Measurements from ENCODE around the gene VCL.
"Not testable (repeated sequence)": the region's sequence is repeated elsewhere in the genome, so short reads cannot be mapped to it uniquely, and the experiment has no call there.

VCL gene

GRCh38 chr10:73997787-73998622 lies at the start of gene VCL:
Gene VCL (plus strand): TSS chr10:73998116. CDS start chr10:73998208, 92 bp downstream.
- peak; percentile 87 to 96 (median 90) for DNase-seq (ENCODE audit: low read depth in 3 of 3)

GRCh38 chr10:73948947-73949633 lies 48.8 kb upstream of the VCL start:
- no peak for DNase-seq (ENCODE audit: low read depth in 3 of 3)

DNA sequence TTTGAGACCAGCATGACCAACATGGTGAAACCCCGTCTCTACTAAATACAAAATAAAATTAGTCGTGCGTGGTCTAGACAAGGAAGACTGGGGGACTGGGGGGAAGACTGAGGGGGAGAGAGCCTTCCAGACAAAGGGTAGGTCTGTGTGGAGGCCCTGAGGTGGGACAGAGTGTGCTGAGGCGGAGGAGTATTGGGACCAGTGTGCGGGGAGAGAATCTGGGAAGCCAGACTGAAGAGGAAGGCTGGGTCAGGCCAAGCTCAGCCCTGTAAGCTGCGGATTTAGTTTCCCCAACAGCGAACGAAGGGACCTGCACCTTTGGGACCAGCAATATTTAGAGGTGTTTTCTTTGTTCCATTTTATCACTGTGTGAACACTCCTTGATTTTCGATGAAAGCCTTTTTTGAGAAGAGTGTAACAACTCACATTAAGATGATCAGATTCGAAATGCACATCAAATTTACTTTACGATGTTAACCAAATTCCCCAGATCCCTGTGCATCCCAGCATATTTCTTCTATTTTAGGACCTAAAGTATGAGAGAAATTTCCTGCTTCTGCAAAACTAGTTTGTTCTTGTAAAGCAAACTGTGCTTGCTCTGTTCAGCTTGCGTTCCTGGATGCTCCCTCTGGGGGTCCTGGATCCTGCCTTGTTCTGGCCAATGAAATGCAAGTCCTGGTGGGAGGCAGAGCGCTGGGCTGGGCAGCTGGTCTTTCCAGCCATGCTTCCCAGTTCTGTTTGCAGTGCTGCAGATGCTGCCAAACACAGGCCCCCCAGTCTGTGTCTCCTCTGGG lies 47.6 kb upstream of the VCL start:
- no peak for DNase-seq (ENCODE audit: low read depth in 3 of 3)

DNA sequence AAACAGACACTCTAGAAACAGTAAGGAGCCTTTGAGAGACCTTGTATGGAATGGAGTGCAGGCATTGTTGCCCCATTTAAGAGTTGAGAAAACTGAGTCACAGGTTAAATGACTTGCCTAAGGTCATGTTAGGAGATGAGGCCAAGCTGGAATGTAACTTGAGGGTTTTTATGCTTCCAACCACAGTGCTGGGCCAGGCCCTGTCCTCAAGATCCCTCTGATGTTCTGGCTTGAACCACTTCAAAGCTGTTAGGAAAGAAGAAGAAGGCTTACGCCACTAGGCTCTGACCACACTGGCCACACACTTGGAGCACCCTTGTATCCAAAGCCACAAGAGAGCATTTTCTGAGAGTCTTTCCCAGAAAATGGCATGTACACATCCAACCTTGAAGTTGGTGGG lies 44.3 kb upstream of the VCL start:
- DNase-seq (ENCODE audit: low read depth in 3 of 3) = no peak

DNA sequence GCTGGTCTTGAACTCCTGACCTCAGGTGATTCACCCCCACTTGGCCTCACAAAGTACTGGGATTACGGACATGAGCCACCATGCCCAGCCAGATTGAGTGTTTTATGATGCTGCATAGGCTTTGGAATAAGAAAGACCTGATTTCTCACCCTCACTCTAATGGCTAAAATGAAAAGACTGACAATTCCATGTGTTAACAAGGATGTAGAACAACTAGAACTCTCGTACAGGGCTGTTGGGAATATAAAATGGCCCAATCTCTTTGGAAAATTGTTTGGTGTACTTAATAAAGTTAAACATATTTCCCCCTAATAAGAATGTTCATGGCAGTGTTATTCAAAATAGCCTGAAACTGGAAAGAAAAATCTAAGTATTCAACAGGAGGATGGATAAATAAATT lies 43.2 kb upstream of the VCL start:
- DNase-seq (ENCODE audit: low read depth in 3 of 3) = no peak

GRCh38 chr10:73955719-73956118 lies 42.2 kb upstream of the VCL start:
- DNase-seq (ENCODE audit: low read depth in 3 of 3) = no peak

- DNase-seq (ENCODE audit: low read depth in 3 of 3) = no peak
Observed at GRCh38 chr10:73956476-73957359, 41.2 kb upstream of the VCL start.

- no peak for DNase-seq (ENCODE audit: low read depth in 3 of 3)
Observed at GRCh38 chr10:73959484-73960243, 38.3 kb upstream of the VCL start.

DNA sequence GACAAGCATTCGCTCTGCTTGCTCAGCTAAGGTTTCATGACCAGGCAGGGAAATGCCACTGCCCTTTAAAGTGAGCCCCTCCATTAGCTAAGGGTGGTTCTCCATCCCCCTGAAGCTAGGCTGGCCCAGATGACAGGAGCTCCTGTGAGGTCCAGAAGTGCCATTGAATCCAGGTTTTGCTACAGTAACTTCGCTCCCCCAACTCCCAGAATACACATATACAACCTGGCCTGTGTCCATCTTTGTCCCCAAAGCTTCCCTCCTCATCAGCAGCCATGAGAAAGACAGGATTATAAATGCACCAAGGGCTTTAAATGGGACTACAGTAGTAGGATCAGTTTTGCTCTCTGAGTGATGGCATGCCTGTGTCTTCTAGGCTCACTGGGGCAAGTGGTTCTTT lies 35.5 kb upstream of the VCL start:
- DNase-seq (ENCODE audit: low read depth in 3 of 3) = no peak

GRCh38 chr10:73963533-73963932 lies 34.4 kb upstream of the VCL start:
- DNase-seq (ENCODE audit: low read depth in 3 of 3) = not testable (repeated sequence)

DNA sequence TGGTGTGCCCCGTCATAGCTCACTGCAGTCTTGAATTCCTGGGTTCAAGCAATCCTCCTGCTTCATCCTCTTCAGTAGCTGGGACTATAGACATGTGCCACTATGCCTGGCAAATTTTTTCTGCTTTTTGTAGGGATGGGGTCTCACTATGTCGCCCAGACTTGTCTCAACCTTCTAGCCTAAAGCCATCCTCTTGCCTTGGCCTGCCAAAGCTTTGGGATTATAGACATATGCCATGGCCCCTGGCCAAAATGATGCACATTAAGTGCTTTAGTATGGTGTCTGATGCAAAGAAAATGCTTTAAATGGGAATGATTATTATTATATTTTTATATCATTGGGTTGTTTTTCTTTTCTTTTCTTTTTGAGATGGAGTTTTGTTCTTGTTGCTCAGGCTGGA lies 33.2 kb upstream of the VCL start:
- no peak for DNase-seq (ENCODE audit: low read depth in 3 of 3)

- not testable (repeated sequence) for DNase-seq (ENCODE audit: low read depth in 3 of 3)
Observed at GRCh38 chr10:73965267-73965889, 32.5 kb upstream of the VCL start.

DNA sequence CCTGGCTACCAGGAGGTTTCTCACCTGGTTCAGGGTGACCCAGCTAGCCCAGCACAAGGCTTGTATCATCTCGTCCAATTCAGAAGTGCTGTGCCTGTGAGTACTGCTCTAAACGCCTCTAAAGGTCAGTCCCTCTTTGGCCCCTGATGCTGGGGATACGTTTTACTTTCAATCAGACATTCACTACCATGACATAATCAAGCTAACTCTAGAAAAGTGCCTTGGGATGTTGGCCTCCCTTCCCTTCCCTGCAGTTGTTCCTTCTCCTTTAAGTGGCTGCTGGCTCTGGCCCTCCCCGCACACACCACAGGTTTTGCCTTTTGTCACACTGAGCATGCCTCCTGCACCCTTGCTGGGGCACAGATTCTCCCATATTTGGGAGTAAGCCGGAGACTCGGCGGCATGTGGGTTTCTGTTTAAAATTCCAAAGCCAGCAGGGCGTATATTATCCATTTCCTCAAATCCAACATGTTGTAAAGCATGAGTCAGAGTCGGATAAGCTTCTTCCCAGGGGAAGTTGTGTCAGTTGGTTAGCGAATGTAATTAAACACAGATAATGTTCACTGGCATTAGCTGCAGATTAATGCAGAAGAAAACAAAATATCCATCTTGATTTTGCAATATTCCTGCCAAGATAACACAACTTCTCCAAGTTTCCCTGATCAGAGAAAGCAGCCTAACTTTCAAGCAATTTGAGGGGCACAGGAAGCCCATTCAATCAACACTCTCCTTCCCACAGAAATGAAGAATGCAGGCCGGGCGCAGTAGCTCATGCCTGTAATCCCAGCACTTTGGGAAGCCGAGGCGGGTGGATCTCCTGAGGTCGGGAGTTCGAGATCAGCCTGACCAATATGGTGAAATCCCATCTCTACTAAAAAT lies 31.8 kb upstream of the VCL start:
- no peak for DNase-seq (ENCODE audit: low read depth in 3 of 3)

DNA sequence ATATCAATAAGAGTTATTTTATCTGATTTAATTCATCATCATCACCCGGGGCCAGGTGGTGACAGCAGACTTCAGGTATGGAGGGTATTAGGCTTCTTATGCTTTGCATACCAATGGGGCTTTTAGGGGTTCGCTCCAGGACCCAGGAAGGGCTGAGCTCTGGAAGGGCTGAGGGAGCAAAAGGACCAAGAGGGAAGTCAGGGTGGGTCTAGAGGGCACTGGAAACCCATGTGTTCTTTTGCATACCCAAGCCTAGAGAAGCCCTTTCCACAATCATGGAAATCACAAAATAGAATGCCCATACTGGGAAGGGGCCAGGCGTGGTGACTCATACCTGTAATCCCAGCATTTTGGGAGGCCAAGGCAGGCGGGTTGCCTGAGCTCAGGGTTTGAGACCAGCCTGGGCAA lies 30.9 kb upstream of the VCL start:
- no peak for DNase-seq (ENCODE audit: low read depth in 3 of 3)

DNA sequence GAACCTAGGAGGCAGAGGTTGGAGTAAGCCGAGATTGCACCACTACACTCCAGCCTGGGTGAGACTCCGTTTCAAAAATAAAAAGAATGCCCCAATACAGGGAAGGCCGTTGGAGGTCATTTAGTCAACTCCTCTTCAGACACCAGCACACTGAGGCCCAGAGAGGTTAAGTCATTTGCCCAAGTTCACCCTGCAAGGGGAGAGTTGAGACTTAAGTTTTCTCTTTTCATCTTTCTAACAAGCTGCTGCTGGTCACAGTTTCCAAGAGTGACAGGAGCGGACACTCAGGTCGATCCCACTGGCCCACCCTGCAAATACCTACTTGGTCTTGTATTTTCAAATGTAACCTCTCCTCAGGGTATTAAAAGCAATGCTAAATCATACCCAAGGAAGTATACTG lies 30.4 kb upstream of the VCL start:
- no peak for DNase-seq (ENCODE audit: low read depth in 3 of 3)

- DNase-seq (ENCODE audit: low read depth in 3 of 3) = no peak
Observed at GRCh38 chr10:73968098-73968521, 29.8 kb upstream of the VCL start.

GRCh38 chr10:73969224-73969841 lies 28.6 kb upstream of the VCL start:
- no peak for DNase-seq (ENCODE audit: low read depth in 3 of 3)

DNA sequence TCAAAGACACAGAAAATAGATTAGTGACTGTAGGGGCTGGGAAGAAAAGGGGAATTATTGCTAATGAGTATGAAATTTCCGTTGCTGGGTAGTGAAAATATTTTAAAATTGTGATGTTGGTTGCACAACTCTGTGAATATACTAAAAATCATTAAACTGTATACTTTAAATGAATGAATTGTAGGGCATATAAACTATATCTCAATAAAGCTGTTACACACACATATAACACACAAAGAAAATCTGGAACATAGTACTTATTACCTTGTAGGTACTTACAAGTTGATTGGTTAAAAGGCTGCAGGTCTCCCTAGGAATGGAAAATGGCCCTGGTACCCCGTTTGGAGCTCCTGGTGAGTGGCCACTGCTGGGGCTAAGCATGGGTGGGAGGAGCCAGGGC lies 27.1 kb upstream of the VCL start:
- no peak for DNase-seq (ENCODE audit: low read depth in 3 of 3)
